Endothelial cell of umbilical vein (primary cell): Measurements from ENCODE around the gene RHOBTB1. TPM values are rescaled to one million over a fixed set of nuclear protein-coding genes. Genes with fewer than 3 reads are reported as not detected.

Experiments used
- BruUV-seq: library from RNA; stranded (reverse); fragments of 400-500 nt; replicated peaks from 2 replicates; lab custom pipeline; 2021; lab: Mats Ljungman, UMichigan
- CTCF ChIA-PET: fragments of 300-600, 350-600 bp; sonication (Branson Sonifier 250); formaldehyde crosslinking; loops from one replicate; lab custom pipeline; 2021; ENCODE audit warnings: antibody characterized with exemption, inconsistent platforms; lab: Charles Lee
- POLR2A ChIA-PET: fragments of 300-600, 350-600 bp; sonication (Branson Sonifier 250); formaldehyde crosslinking; loops from one replicate; lab custom pipeline; 2021; ENCODE audit warnings: antibody characterized with exemption, inconsistent platforms; lab: Charles Lee
- DNase-seq: peaks from one replicate; pipeline ENCODE4 v3.0.0-alpha.2; 2011; ENCODE audit warnings: low read depth, low spot score
- FAIRE-seq: peaks from 2 replicates; lab custom pipeline; 2011; peaks lifted over from hg19 to GRCh38; lab: Jason Lieb, UNC
- H2AFZ ChIP-seq: 2 replicates; pipeline ENCODE4 v1.6.0; 2012; ENCODE audit warnings: low read depth, low read length, control low read depth, inconsistent platforms
- H3K27ac ChIP-seq: 2 replicates; pipeline ENCODE4 v1.5.1; 2011; ENCODE audit warnings: low read depth, mild to moderate bottlenecking, control low read depth, low read length, moderate library complexity; ENCODE audit not compliant: insufficient read depth
- H3K27me3 ChIP-seq, 2 experiments: 2 replicates each; pipeline versions ENCODE4 v1.6.0 to v1.6.1; 2011; ENCODE audit warnings: low read length in 2 of 2, mixed read lengths in 1 of 2; ENCODE audit not compliant: control insufficient read depth in 2 of 2, insufficient read depth in 2 of 2
- H3K36me3 ChIP-seq, 2 experiments: 2 replicates in 1 of 2; 3 replicates in 1 of 2; pipeline ENCODE4 v1.5.1; 2011; ENCODE audit warnings: low read length in 2 of 2, mild to moderate bottlenecking in 1 of 2, moderate library complexity in 1 of 2; ENCODE audit not compliant: control insufficient read depth in 2 of 2, insufficient read depth in 2 of 2; ENCODE audit errors: extremely low read depth in 1 of 2
- H3K4me1 ChIP-seq: 3 replicates; pipeline ENCODE4 v1.5.1; 2011; ENCODE audit warnings: mild to moderate bottlenecking, low read length; ENCODE audit not compliant: control insufficient read depth, insufficient read depth; ENCODE audit errors: extremely low read depth
- H3K4me2 ChIP-seq: 2 replicates; pipeline ENCODE4 v1.6.1; 2011; ENCODE audit warnings: low read length, control low read depth, mixed read lengths; ENCODE audit not compliant: insufficient read depth
- H3K4me3 ChIP-seq, 3 experiments: fragments of 200-600 bp in 1 of 3; sonication (generic), shearing (Covaris generic) in 1 of 3; replicated peaks in 1 of 3; 2 replicates each; pipeline ENCODE4 v1.5.1; 2011 to 2016; ENCODE audit warnings: control low read depth in 3 of 3, low read length in 3 of 3, mild to moderate bottlenecking in 2 of 3, inconsistent platforms in 1 of 3, low read depth in 1 of 3, moderate library complexity in 1 of 3; ENCODE audit not compliant: insufficient read depth in 1 of 3
- H3K79me2 ChIP-seq: 2 replicates; pipeline ENCODE4 v1.6.0; 2012; ENCODE audit warnings: low read length, inconsistent platforms; ENCODE audit not compliant: control insufficient read depth, insufficient read depth
- H3K9ac ChIP-seq: replicated peaks from 2 replicates; pipeline ENCODE3; 2011; ENCODE audit warnings: low read length, control low read depth; ENCODE audit not compliant: insufficient read depth; ENCODE audit errors: extremely low read depth
- H3K9me1 ChIP-seq: replicated peaks from 3 replicates; pipeline ENCODE4 v1.6.0; 2011; ENCODE audit warnings: mild to moderate bottlenecking, low read length; ENCODE audit not compliant: control insufficient read depth, insufficient read depth; ENCODE audit errors: extremely low read depth
- H3K9me3 ChIP-seq: replicated peaks from 2 replicates; pipeline ENCODE4 v1.5.1; 2012; ENCODE audit warnings: low read length, inconsistent platforms; ENCODE audit not compliant: control insufficient read depth, insufficient read depth
- H4K20me1 ChIP-seq: replicated peaks from 2 replicates; pipeline ENCODE3; 2011; ENCODE audit warnings: mild to moderate bottlenecking, low read length; ENCODE audit not compliant: control insufficient read depth, insufficient read depth; ENCODE audit errors: extremely low read depth
- EZH2 ChIP-seq: IDR thresholded peaks from 2 replicates; pipeline ENCODE4 v1.6.1; 2012; ENCODE audit warnings: borderline replicate concordance, low read depth, mild to moderate bottlenecking, moderate library complexity, low read length, inconsistent platforms; ENCODE audit not compliant: severe bottlenecking
- FOS ChIP-seq: IDR thresholded peaks from 2 replicates; pipeline ENCODE4 v1.6.1; 2011; ENCODE audit warnings: mild to moderate bottlenecking, low read length, moderate library complexity, borderline replicate concordance; ENCODE audit not compliant: insufficient read depth
- GATA2 ChIP-seq: IDR thresholded peaks from 2 replicates; pipeline ENCODE4 v1.7.0; 2011; ENCODE audit warnings: low read depth, mild to moderate bottlenecking, moderate library complexity, mixed read lengths, low read length; ENCODE audit not compliant: insufficient read length, insufficient read depth
- JUN ChIP-seq: IDR thresholded peaks from 2 replicates; pipeline ENCODE4 v1.6.1; 2011; ENCODE audit warnings: borderline replicate concordance, low read depth; ENCODE audit not compliant: insufficient read length, insufficient read depth
- MYC ChIP-seq: IDR thresholded peaks from one replicate; pipeline ENCODE4 v1.6.1; 2011; ENCODE audit warnings: mild to moderate bottlenecking, low read depth, low read length
- POLR2A ChIP-seq: IDR thresholded peaks from 2 replicates; pipeline ENCODE4 v1.6.1; 2012; ENCODE audit warnings: low read depth, mild to moderate bottlenecking, control low read depth, low read length
- POLR2AphosphoS5 ChIP-seq: IDR thresholded peaks from 2 replicates; pipeline ENCODE4 v1.6.1; 2012; ENCODE audit warnings: low read depth, mild to moderate bottlenecking, control low read depth, low read length, moderate library complexity; ENCODE audit not compliant: insufficient read depth
- dilution Hi-C: fragments of 300-500 bp; cut with MboI; formaldehyde crosslinking; loops from one replicate; pipeline ENCODE4 v1.15.0; 2019; ENCODE audit warnings: low sequenced_read_pairs; ENCODE audit not compliant: extremely low pct_ligation_motif_present
- intact Hi-C: fragments of 100-400 bp; cut with micrococcal nuclease; formaldehyde crosslinking; loops from one replicate; pipeline ENCODE4 v1.10.0; 2022
- polyA plus RNA-seq, 4 experiments: library from polyadenylated mRNA; depleted of rRNA in 3 of 4; stranded (reverse) in 3 of 4; unstranded in 1 of 4; fragments of >200 nt; gene quantifications; 2 replicates each; pipeline versions ENCODE4 v1.2.1 to v1.2.3, GENCODE V29; 2011 to 2012; ENCODE audit warnings: missing spikeins in 1 of 4
- total RNA-seq: library from RNA; stranded (reverse); gene quantifications from 2 replicates; pipeline ENCODE4 v1.2.3, GENCODE V29; 2021
- TF ChIP-seq, protein P1 (sequence below): IDR thresholded peaks from 2 replicates; pipeline ENCODE4 v1.6.1; 2011; ENCODE audit not compliant: insufficient read depth, insufficient read length
- TF ChIP-seq, protein P2 (sequence below), 2 donors: IDR thresholded peaks; 1 replicate in 1 of 2; 2 replicates in 1 of 2; pipeline ENCODE4 v1.5.1; 2011; ENCODE audit warnings: low read length in 2 of 2, mild to moderate bottlenecking in 2 of 2, moderate library complexity in 2 of 2, control low read depth in 1 of 2, inconsistent platforms in 1 of 2, low read depth in 1 of 2; ENCODE audit not compliant: insufficient read depth in 1 of 2; ENCODE audit errors: extremely low read depth in 1 of 2

The RHOBTB1 gene
- total and polyA plus RNA-seq, 2 donors (not counting 3 experiments of a cell fraction or from before 2014, with no cell fraction given), result 21.2 to 31.0 TPM

DNA sequence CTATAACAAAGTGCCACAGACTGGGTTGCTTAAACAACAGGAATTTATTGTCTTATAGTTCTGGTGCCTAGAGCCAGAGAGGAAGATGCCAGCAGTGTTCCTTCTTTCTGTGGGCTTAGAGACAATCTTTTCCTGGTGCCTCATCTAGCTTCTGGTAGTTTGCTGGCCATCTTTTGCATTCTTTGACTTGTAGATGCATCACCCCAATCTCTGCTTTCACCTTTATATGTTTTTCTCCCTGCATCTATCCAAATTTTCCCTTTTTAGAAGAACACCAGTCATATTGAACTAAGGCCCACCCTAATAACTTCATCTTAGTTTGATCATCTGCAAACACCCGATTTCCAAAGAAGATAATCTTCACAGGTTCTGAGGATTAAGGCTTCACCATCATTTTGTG is 98.9 kb downstream of the RHOBTB1 start:
- intact Hi-C loops, result no loop called here
- H3K79me2 ChIP-seq, result no peaks in the 10 kb centered on the region
- no peaks in the 10 kb centered on the region for H3K9me3 ChIP-seq
- POLR2A ChIA-PET, result interaction anchor here (0.5 kb wide), 1 partner anchor 104 kb away, joined by 4 read pairs; no protein-coding TSS in a partner anchor
- H3K36me3 ChIP-seq, result no peaks in the 10 kb centered on the region
- no peak overlapping the region for H3K4me3 ChIP-seq
- BruUV-seq, result no TSS peak
- FAIRE-seq (no peak), DNase-seq (no peak)
- dilution Hi-C loops, result no loop called here
- no peak overlapping the region for H3K27ac ChIP-seq
- CTCF ChIA-PET, result interaction anchor here (1.0 to 1.9 kb wide), 3 partner anchors 25 to 346 kb away, joined by 3 to 6 read pairs (median 5); no protein-coding TSS in a partner anchor
- H4K20me1 ChIP-seq, result no peaks in the 10 kb centered on the region
- H3K27me3 ChIP-seq, result no peaks in the 10 kb centered on the region
- H2AFZ ChIP-seq, result no peak overlapping the region
- TF ChIP-seq POLR2AphosphoS5 (no peak), GATA2 (no peak), MYC (no peak), EZH2 (no peak), FOS (no peak), POLR2A (no peak), JUN (no peak)
- TF ChIP-seq, protein P1, sequence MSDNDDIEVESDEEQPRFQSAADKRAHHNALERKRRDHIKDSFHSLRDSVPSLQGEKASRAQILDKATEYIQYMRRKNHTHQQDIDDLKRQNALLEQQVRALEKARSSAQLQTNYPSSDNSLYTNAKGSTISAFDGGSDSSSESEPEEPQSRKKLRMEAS, result no peak
- TF ChIP-seq, protein P2, sequence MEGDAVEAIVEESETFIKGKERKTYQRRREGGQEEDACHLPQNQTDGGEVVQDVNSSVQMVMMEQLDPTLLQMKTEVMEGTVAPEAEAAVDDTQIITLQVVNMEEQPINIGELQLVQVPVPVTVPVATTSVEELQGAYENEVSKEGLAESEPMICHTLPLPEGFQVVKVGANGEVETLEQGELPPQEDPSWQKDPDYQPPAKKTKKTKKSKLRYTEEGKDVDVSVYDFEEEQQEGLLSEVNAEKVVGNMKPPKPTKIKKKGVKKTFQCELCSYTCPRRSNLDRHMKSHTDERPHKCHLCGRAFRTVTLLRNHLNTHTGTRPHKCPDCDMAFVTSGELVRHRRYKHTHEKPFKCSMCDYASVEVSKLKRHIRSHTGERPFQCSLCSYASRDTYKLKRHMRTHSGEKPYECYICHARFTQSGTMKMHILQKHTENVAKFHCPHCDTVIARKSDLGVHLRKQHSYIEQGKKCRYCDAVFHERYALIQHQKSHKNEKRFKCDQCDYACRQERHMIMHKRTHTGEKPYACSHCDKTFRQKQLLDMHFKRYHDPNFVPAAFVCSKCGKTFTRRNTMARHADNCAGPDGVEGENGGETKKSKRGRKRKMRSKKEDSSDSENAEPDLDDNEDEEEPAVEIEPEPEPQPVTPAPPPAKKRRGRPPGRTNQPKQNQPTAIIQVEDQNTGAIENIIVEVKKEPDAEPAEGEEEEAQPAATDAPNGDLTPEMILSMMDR (IDR thresholded peaks at IDR 0.05; ENCODE audit: extremely low read depth in 1 of 2, insufficient read depth in 1 of 2, low read depth in 1 of 2, low read length in 2 of 2), result no peak
- H3K4me1 ChIP-seq, result peaks cover 11% of the 10 kb centered on the region
- no peak overlapping the region for H3K9ac ChIP-seq
- H3K9me1 ChIP-seq, result no peaks in the 10 kb centered on the region
- no peak overlapping the region for H3K4me2 ChIP-seq
